ENCODE data around the gene CST3. TPM values are rescaled to one million over a fixed set of nuclear protein-coding genes. Genes with fewer than 3 reads are reported as not detected.
"Not testable (repeated sequence)": the region's sequence is repeated elsewhere in the genome, so short reads cannot be mapped to it uniquely, and the experiment has no call there.

CST3 gene
- total RNA-seq, 1 donor from 2014 or later, result 50.1 TPM

- H3K27me3 ChIP-seq (ENCODE audit: control insufficient read depth in 3 of 3, insufficient read depth in 3 of 3, low read length in 3 of 3), result no peaks in the 10 kb centered on the region
These were observed 25.4 kb upstream of the CST3 start for GRCh38 chr20:23663180-23663579.

GRCh38 chr20:23662276-23662870 is 24.6 kb upstream of the CST3 start:
- Histone ChIP-seq H3K27me3 (ENCODE audit: control insufficient read depth in 3 of 3, insufficient read depth in 3 of 3, low read length in 3 of 3) (no peaks in the 10 kb centered on the region), H3K9me3 (ENCODE audit: control insufficient read depth in 3 of 3, low read length in 3 of 3) (no peaks in the 10 kb centered on the region), H3K36me3 (ENCODE audit: control insufficient read depth in 3 of 3, insufficient read depth in 3 of 3, low read length in 3 of 3) (no peaks in the 10 kb centered on the region), H3K27ac (ENCODE audit: low read depth, low read length) (no peak overlapping the region), H3K4me3 (ENCODE audit: low read length in 3 of 3) (no peak overlapping the region), H3K9ac (ENCODE audit: low read depth in 1 of 3, low read length in 3 of 3) (no peak overlapping the region), H3K4me1 (ENCODE audit: control insufficient read depth in 3 of 3, insufficient read depth in 3 of 3, low read length in 3 of 3) (peaks cover 21 to 25% (median 25%) of the 10 kb centered on the region in 3 donors)

More at GRCh38 chr20:23663180-23663579, 25.4 kb upstream of the CST3 start:
- Histone ChIP-seq H3K4me1 (ENCODE audit: control insufficient read depth in 3 of 3, insufficient read depth in 3 of 3, low read length in 3 of 3) (peaks cover 20 to 23% (median 21%) of the 10 kb centered on the region in 3 donors), H3K36me3 (ENCODE audit: control insufficient read depth in 3 of 3, insufficient read depth in 3 of 3, low read length in 3 of 3) (no peaks in the 10 kb centered on the region), H3K4me3 (ENCODE audit: low read length in 3 of 3) (no peak overlapping the region), H3K9ac (ENCODE audit: low read depth in 1 of 3, low read length in 3 of 3) (no peak overlapping the region), H3K9me3 (ENCODE audit: control insufficient read depth in 3 of 3, low read length in 3 of 3) (no peaks in the 10 kb centered on the region), H3K27ac (ENCODE audit: low read depth, low read length) (no peak overlapping the region)

GRCh38 chr20:23661002-23661429 is 23.3 kb upstream of the CST3 start:
- no peak overlapping the region for H3K27ac ChIP-seq (ENCODE audit: low read depth, low read length)
- H3K4me1 ChIP-seq (ENCODE audit: control insufficient read depth in 3 of 3, insufficient read depth in 3 of 3, low read length in 3 of 3), result peaks cover 20 to 29% (median 26%) of the 10 kb centered on the region in 3 donors
- peak overlapping the region in 1 of 3 donors; percentile 34 for H3K4me3 ChIP-seq (ENCODE audit: low read length in 3 of 3)
- no peaks in the 10 kb centered on the region for H3K36me3 ChIP-seq (ENCODE audit: control insufficient read depth in 3 of 3, insufficient read depth in 3 of 3, low read length in 3 of 3)
- no peaks in the 10 kb centered on the region for H3K27me3 ChIP-seq (ENCODE audit: control insufficient read depth in 3 of 3, insufficient read depth in 3 of 3, low read length in 3 of 3)
- no peaks in the 10 kb centered on the region for H3K9me3 ChIP-seq (ENCODE audit: control insufficient read depth in 3 of 3, low read length in 3 of 3)
- no peak overlapping the region for H3K9ac ChIP-seq (ENCODE audit: low read depth in 1 of 3, low read length in 3 of 3)

- H3K36me3 ChIP-seq (ENCODE audit: control insufficient read depth in 3 of 3, insufficient read depth in 3 of 3, low read length in 3 of 3), result no peaks in the 10 kb centered on the region
- H3K9ac ChIP-seq (ENCODE audit: low read depth in 1 of 3, low read length in 3 of 3), result peak overlapping the region in 2 of 3 donors; percentile 47 to 57
- H3K4me1 ChIP-seq (ENCODE audit: control insufficient read depth in 3 of 3, insufficient read depth in 3 of 3, low read length in 3 of 3), result peaks cover 26 to 30% (median 29%) of the 10 kb centered on the region in 3 donors
- no peaks in the 10 kb centered on the region for H3K9me3 ChIP-seq (ENCODE audit: control insufficient read depth in 3 of 3, low read length in 3 of 3)
- H3K4me3 ChIP-seq (ENCODE audit: low read length in 3 of 3), result peak overlapping the region in 2 of 3 donors; percentile 15 to 34
- H3K27ac ChIP-seq (ENCODE audit: low read depth, low read length), result no peak overlapping the region
- H3K27me3 ChIP-seq (ENCODE audit: control insufficient read depth in 3 of 3, insufficient read depth in 3 of 3, low read length in 3 of 3), result no peaks in the 10 kb centered on the region
These were observed 22.5 kb upstream of the CST3 start for GRCh38 chr20:23659989-23660837.

- not testable (repeated sequence) for H3K4me3 ChIP-seq (ENCODE audit: low read length in 3 of 3); H3K9ac ChIP-seq (ENCODE audit: low read depth in 1 of 3, low read length in 3 of 3); H3K36me3 ChIP-seq (ENCODE audit: control insufficient read depth in 3 of 3, insufficient read depth in 3 of 3, low read length in 3 of 3); H3K27ac ChIP-seq (ENCODE audit: low read depth, low read length); H3K9me3 ChIP-seq (ENCODE audit: control insufficient read depth in 3 of 3, low read length in 3 of 3); H3K27me3 ChIP-seq (ENCODE audit: control insufficient read depth in 3 of 3, insufficient read depth in 3 of 3, low read length in 3 of 3)
- peaks cover 29 to 36% (median 29%) of the 10 kb centered on the region in 3 donors for H3K4me1 ChIP-seq (ENCODE audit: control insufficient read depth in 3 of 3, insufficient read depth in 3 of 3, low read length in 3 of 3)
These were observed 21.8 kb upstream of the CST3 start for GRCh38 chr20:23659610-23659988.

GRCh38 chr20:23658989-23659609 is 21.3 kb upstream of the CST3 start:
- H3K9me3 ChIP-seq (ENCODE audit: control insufficient read depth in 3 of 3, low read length in 3 of 3), result no peaks in the 10 kb centered on the region
- H3K36me3 ChIP-seq (ENCODE audit: control insufficient read depth in 3 of 3, insufficient read depth in 3 of 3, low read length in 3 of 3), result no peaks in the 10 kb centered on the region
- no peak overlapping the region for H3K27ac ChIP-seq (ENCODE audit: low read depth, low read length)
- no peak overlapping the region for H3K9ac ChIP-seq (ENCODE audit: low read depth in 1 of 3, low read length in 3 of 3)
- H3K4me1 ChIP-seq (ENCODE audit: control insufficient read depth in 3 of 3, insufficient read depth in 3 of 3, low read length in 3 of 3), result peaks cover 29 to 41% (median 34%) of the 10 kb centered on the region in 3 donors
- no peaks in the 10 kb centered on the region for H3K27me3 ChIP-seq (ENCODE audit: control insufficient read depth in 3 of 3, insufficient read depth in 3 of 3, low read length in 3 of 3)
- no peak overlapping the region for H3K4me3 ChIP-seq (ENCODE audit: low read length in 3 of 3)

GRCh38 chr20:23658336-23658735 is 20.6 kb upstream of the CST3 start:
- H3K36me3 ChIP-seq (ENCODE audit: control insufficient read depth in 3 of 3, insufficient read depth in 3 of 3, low read length in 3 of 3), result no peaks in the 10 kb centered on the region
- no peak overlapping the region for H3K9ac ChIP-seq (ENCODE audit: low read depth in 1 of 3, low read length in 3 of 3)
- peaks cover 29 to 48% (median 37%) of the 10 kb centered on the region in 3 donors for H3K4me1 ChIP-seq (ENCODE audit: control insufficient read depth in 3 of 3, insufficient read depth in 3 of 3, low read length in 3 of 3)
- no peaks in the 10 kb centered on the region for H3K9me3 ChIP-seq (ENCODE audit: control insufficient read depth in 3 of 3, low read length in 3 of 3)
- no peak overlapping the region for H3K4me3 ChIP-seq (ENCODE audit: low read length in 3 of 3)
- H3K27ac ChIP-seq (ENCODE audit: low read depth, low read length), result no peak overlapping the region
- no peaks in the 10 kb centered on the region for H3K27me3 ChIP-seq (ENCODE audit: control insufficient read depth in 3 of 3, insufficient read depth in 3 of 3, low read length in 3 of 3)

GRCh38 chr20:23657202-23657601 is 19.4 kb upstream of the CST3 start:
- Histone ChIP-seq H3K4me3 (ENCODE audit: low read length in 3 of 3) (no peak overlapping the region), H3K27me3 (ENCODE audit: control insufficient read depth in 3 of 3, insufficient read depth in 3 of 3, low read length in 3 of 3) (no peaks in the 10 kb centered on the region), H3K9ac (ENCODE audit: low read depth in 1 of 3, low read length in 3 of 3) (no peak overlapping the region), H3K9me3 (ENCODE audit: control insufficient read depth in 3 of 3, low read length in 3 of 3) (no peaks in the 10 kb centered on the region), H3K27ac (ENCODE audit: low read depth, low read length) (no peak overlapping the region), H3K4me1 (ENCODE audit: control insufficient read depth in 3 of 3, insufficient read depth in 3 of 3, low read length in 3 of 3) (peaks cover 29 to 49% (median 37%) of the 10 kb centered on the region in 3 donors), H3K36me3 (ENCODE audit: control insufficient read depth in 3 of 3, insufficient read depth in 3 of 3, low read length in 3 of 3) (no peaks in the 10 kb centered on the region)

GRCh38 chr20:23656372-23656771 is 18.6 kb upstream of the CST3 start:
- H3K27ac ChIP-seq (ENCODE audit: low read depth, low read length), result peak overlapping the region; percentile 49
- no peak overlapping the region for H3K4me3 ChIP-seq (ENCODE audit: low read length in 3 of 3)

More at GRCh38 chr20:23656372-23656771, 18.6 kb upstream of the CST3 start:
- Histone ChIP-seq H3K4me1 (ENCODE audit: control insufficient read depth in 3 of 3, insufficient read depth in 3 of 3, low read length in 3 of 3) (peaks cover 29 to 48% (median 37%) of the 10 kb centered on the region in 3 donors), H3K9me3 (ENCODE audit: control insufficient read depth in 3 of 3, low read length in 3 of 3) (no peaks in the 10 kb centered on the region), H3K36me3 (ENCODE audit: control insufficient read depth in 3 of 3, insufficient read depth in 3 of 3, low read length in 3 of 3) (no peaks in the 10 kb centered on the region), H3K27me3 (ENCODE audit: control insufficient read depth in 3 of 3, insufficient read depth in 3 of 3, low read length in 3 of 3) (no peaks in the 10 kb centered on the region), H3K9ac (ENCODE audit: low read depth in 1 of 3, low read length in 3 of 3) (peak overlapping the region in 1 of 3 donors; percentile 47)
